H1 (cell line): ENCODE results near the gene PLBD2. TPM values are rescaled to one million over a fixed set of nuclear protein-coding genes. Genes with fewer than 3 reads are reported as not detected.

Experiments used
- BACH1 ChIP-seq: IDR thresholded peaks from 2 replicates; pipeline ENCODE4 v1.6.1; 2012; ENCODE audit warnings: low read length, improper control_type of control experiment
- BRCA1 ChIP-seq: IDR thresholded peaks from 2 replicates; pipeline ENCODE4 v1.6.1; 2012; ENCODE audit warnings: low read depth, low read length, improper control_type of control experiment
- CHD2 ChIP-seq: IDR thresholded peaks from 2 replicates; pipeline ENCODE4 v1.6.1; 2012; ENCODE audit warnings: low read length, improper control_type of control experiment
- CTBP2 ChIP-seq: IDR thresholded peaks from 2 replicates; pipeline ENCODE4 v1.7.0; 2011; ENCODE audit warnings: borderline replicate concordance, mild to moderate bottlenecking, moderate library complexity, mixed read lengths, low read length; ENCODE audit not compliant: insufficient read depth, insufficient read length
- JUN ChIP-seq: IDR thresholded peaks from 2 replicates; pipeline ENCODE4 v1.6.1; 2011; ENCODE audit warnings: low read depth, mild to moderate bottlenecking, improper control_type of control experiment, low read length
- PHF8 ChIP-seq: fragments of 200-600 bp; sonication (generic); conservative IDR thresholded peaks from 2 replicates; pipeline ENCODE4 v1.7.1; 2012; ENCODE audit warnings: low read depth, mild to moderate bottlenecking, inconsistent platforms, low read length, moderate library complexity
- SAP30 ChIP-seq: fragments of 300-600 bp; sonication (generic); IDR thresholded peaks from 2 replicates; pipeline ENCODE4 v1.7.1; 2012; ENCODE audit warnings: low read length, moderate library complexity, mild to moderate bottlenecking, inconsistent platforms; ENCODE audit not compliant: insufficient read depth, insufficient replicate concordance
- TAF7 ChIP-seq: optimal IDR thresholded peaks from 2 replicates; pipeline ENCODE3; 2011; ENCODE audit warnings: low read depth, mild to moderate bottlenecking, inconsistent platforms, low read length, moderate library complexity, borderline replicate concordance
- USF2 ChIP-seq: IDR thresholded peaks from 2 replicates; pipeline ENCODE4 v1.6.1; 2011; ENCODE audit warnings: low read length, improper control_type of control experiment
- polyA plus RNA-seq, 7 experiments: library from polyadenylated mRNA; depleted of rRNA in 3 of 7; stranded (reverse) in 5 of 7; unstranded in 2 of 7; fragments of >200 nt in 5 of 7; fragments of 200-250 nt in 2 of 7; gene quantifications; 1 replicate in 5 of 7; 2 replicates in 1 of 7; 4 replicates in 1 of 7; pipeline versions ENCODE4 v1.2.1 to v1.2.3, GENCODE V29; 2011 to 2013; ENCODE audit warnings: missing spikeins in 2 of 7, mixed read lengths in 2 of 7
- total RNA-seq: library from RNA; stranded (reverse); fragmentation: NEBNext Ultra II Directional; extraction: Animal tissue kit (Norgen Biotek cat#: 25700); gene quantifications from 2 replicates; pipeline ENCODE4 v1.2.1, GENCODE V29; 2021

The PLBD2 gene
- total and polyA plus RNA-seq, 2 of the 8 experiments (the other 6 are each of a cell fraction or from before 2014, with no cell fraction given) = 16.8 to 33.5 TPM

- TF ChIP-seq BRCA1 (no peak), TAF7 (no peak), CHD2 (no peak), JUN (no peak), PHF8 (no peak), BACH1 (no peak), USF2 (no peak), CTBP2 (no peak), SAP30 (no peak)
Observed at GRCh38 chr12:113418213-113418879, 60.0 kb downstream of the PLBD2 start (continued).
